Activated naive CD4-positive, alpha-beta T cell treated with anti-CD3 and anti-CD28 coated beads, Interleukin-2, amount 50 U/mL, for 24 hours (primary cell): ENCODE results near the gene SYCN.
A peak's percentile ranks its signal among the peaks of the same experiment; 100 is the strongest.
"Not testable (repeated sequence)": the region's sequence is repeated elsewhere in the genome, so short reads cannot be mapped to it uniquely, and the experiment has no call there.

Source experiments
- H3K27ac Mint-ChIP-seq: one replicate; pipeline ENCODE4 v1.8.0; 2021; ENCODE audit warnings: mild to moderate bottlenecking, mixed read lengths
- H3K27me3 Mint-ChIP-seq: one replicate; pipeline ENCODE4 v1.8.0; 2021; ENCODE audit warnings: mixed read lengths
- H3K36me3 Mint-ChIP-seq: one replicate; pipeline ENCODE4 v1.8.0; 2021; ENCODE audit warnings: mixed read lengths
- H3K4me1 Mint-ChIP-seq: one replicate; pipeline ENCODE4 v1.8.0; 2021; ENCODE audit warnings: mixed read lengths
- H3K4me3 Mint-ChIP-seq: one replicate; pipeline ENCODE4 v1.8.0; 2021; ENCODE audit warnings: mild to moderate bottlenecking, mixed read lengths
- H3K9me3 Mint-ChIP-seq: one replicate; pipeline ENCODE4 v1.8.0; 2021; ENCODE audit warnings: mixed read lengths

SYCN gene

DNA sequence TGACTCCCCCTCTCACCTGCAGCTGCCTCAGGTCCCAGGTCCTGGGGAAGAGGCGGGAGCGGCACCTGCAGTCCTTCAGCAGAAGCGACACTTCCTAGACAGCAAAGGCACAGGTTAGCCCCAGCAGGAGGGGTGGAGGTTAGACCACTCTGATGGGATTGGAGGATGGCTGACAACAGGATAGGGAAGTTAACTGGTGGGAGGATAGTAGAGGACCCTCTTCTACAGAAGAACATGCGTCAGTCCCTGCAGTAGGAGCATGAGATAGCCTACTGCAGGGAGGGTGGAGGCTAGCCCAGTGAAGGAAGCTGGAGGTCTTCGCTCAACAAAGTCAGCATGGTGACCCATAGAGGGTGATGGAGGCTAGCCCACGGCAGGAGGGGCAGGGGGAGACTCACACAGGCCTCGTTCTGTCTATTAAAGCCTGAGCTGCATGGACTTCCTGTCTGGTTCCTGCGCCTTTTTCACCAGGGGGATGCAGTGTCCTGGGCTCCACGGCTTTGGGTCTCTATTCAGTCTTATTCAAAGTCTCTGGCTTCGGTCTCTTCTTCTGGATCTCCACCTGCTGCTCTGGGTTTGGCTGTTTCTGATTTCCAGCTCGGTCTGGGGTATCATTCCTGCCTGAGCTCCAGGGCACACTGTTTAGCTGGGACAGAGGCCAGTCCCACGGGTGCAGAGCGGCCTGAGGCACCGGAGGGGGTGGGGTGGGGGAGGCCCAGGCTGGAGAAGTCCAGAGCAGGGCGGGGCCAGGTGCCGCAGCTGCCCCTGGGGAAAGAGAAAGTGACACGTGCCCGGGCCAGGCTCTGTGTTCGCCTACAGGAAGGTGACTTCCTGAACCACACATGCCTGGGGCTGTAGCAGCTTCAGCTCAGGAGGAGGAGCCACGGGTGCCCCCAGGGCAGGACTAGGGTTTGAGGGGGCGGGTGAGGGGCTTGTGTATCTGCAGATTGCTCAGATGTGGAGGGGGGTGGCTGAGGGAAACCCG, 33.4 kb upstream of the SYCN start:
- H3K9me3 Mint-ChIP-seq, result no peaks in the 10 kb centered on the region
- peak overlapping the region; percentile 95 for H3K27ac Mint-ChIP-seq
- no peaks in the 10 kb centered on the region for H3K36me3 Mint-ChIP-seq
- H3K27me3 Mint-ChIP-seq, result no peaks in the 10 kb centered on the region
- peaks cover 34% of the 10 kb centered on the region for H3K4me1 Mint-ChIP-seq
- peak overlapping the region; percentile 77 for H3K4me3 Mint-ChIP-seq

DNA sequence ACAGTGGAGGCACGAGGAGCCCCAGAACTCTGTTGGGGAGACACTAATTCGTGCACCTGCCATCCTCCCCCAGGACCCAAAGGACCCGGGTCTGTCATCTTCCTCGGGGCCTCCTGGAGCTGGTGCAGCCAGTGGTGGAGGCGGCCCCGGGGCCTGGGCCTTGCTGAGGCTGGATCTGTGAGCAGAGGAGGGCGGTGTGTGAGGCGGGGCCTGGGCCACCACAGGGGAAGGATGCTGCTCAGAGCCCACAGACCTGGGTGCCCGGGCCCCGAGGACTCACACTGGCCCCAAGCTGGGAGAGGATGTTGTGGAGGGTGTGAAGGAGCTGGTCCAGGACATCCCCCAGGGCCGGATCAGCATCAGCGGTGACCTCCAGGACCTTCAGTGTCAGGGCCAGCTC, 32.5 kb upstream of the SYCN start:
- H3K4me1 Mint-ChIP-seq, result peaks cover 34% of the 10 kb centered on the region
- peak overlapping the region; percentile 34 for H3K4me3 Mint-ChIP-seq
- peak overlapping the region; percentile 81 for H3K27ac Mint-ChIP-seq

DNA sequence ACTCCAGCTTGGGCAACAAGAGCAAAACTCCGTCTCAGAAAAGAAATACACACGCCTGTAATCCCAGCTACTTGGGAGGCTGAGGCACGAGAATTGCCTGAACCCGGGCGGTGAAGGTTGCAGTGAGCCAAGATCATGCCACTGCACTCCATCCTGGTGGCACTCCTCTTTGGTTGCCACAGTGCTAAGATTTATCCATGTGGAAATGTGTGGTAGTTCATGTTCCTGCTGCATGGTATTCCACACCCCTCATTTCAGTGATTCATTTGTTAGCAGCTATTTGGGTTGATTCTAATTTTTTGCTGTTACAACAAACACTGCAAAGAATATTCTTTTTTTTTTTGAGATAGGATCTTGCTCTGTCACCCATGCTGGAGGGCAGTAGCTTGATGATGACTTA, 28.6 kb upstream of the SYCN start:
- H3K9me3 Mint-ChIP-seq, result no peaks in the 10 kb centered on the region
- H3K27ac Mint-ChIP-seq, result no peak overlapping the region
- no peaks in the 10 kb centered on the region for H3K36me3 Mint-ChIP-seq
- no peak overlapping the region for H3K4me3 Mint-ChIP-seq
- H3K27me3 Mint-ChIP-seq, result no peaks in the 10 kb centered on the region
- H3K4me1 Mint-ChIP-seq, result peaks cover 19% of the 10 kb centered on the region

More for the DNA sequence above, 32.5 kb upstream of the SYCN start:
- Mint-ChIP-seq H3K36me3 (no peaks in the 10 kb centered on the region), H3K27me3 (no peaks in the 10 kb centered on the region), H3K9me3 (no peaks in the 10 kb centered on the region)

DNA sequence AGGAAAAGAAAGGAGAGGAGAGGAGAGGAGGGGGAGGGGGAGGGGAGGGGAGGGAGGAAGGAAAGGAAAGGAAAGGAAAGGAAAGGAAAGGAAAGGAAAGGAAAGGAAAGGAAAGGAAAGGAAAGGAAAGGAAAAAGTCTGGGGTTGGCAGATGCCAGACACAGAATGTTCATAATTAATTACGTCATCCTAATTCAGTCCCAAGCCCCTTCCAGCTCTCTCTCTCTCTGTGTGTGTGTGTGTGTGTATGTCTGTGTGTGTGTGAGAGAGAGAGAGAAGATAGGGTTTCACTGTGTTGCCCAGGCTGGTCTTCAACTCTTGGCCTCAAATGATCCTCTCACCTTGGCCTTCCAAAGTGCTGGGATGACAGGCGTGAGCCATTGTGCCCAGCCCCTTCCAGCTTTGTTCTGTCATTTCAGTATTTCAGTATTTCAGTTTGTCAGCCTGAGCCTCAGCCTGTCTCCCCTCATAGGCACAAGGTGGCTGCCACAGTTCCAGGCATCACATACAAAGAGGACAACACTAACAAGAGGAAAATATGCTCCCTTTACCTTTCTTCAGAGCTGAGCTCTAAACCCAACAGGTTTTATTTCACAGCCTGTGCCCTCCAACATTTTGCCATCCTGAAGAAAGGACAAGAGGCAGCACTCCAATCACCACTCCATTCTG, 26.2 kb upstream of the SYCN start:
- H3K27me3 Mint-ChIP-seq, result no peaks in the 10 kb centered on the region
- H3K27ac Mint-ChIP-seq, result no peak overlapping the region
- no peak overlapping the region for H3K4me3 Mint-ChIP-seq
- no peaks in the 10 kb centered on the region for H3K4me1 Mint-ChIP-seq
- no peaks in the 10 kb centered on the region for H3K9me3 Mint-ChIP-seq
- peaks cover 2% of the 10 kb centered on the region for H3K36me3 Mint-ChIP-seq

DNA sequence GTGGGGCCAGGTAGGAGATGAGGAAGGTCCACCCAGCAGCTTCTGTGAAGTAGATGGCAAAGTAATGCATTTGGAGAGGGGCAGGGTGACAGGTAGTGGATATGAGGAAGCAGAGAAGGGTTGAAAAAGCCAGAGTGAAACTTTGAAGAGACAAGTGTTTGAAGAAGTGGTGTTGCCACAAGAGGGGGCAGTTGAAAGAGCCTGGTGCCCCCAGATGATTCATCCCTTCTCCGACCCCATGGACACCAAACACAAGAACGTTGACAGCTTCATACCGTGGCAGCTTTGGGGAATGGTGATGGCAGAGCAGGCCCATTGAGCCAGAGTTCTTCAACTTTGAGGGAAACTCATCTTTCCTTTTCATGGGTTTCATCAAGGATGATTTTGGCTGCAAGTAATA, 20.8 kb upstream of the SYCN start:
- Mint-ChIP-seq H3K4me1 (no peaks in the 10 kb centered on the region), H3K36me3 (peaks cover 2% of the 10 kb centered on the region), H3K27me3 (peaks cover 12% of the 10 kb centered on the region), H3K9me3 (no peaks in the 10 kb centered on the region), H3K27ac (no peak overlapping the region), H3K4me3 (no peak overlapping the region)

DNA sequence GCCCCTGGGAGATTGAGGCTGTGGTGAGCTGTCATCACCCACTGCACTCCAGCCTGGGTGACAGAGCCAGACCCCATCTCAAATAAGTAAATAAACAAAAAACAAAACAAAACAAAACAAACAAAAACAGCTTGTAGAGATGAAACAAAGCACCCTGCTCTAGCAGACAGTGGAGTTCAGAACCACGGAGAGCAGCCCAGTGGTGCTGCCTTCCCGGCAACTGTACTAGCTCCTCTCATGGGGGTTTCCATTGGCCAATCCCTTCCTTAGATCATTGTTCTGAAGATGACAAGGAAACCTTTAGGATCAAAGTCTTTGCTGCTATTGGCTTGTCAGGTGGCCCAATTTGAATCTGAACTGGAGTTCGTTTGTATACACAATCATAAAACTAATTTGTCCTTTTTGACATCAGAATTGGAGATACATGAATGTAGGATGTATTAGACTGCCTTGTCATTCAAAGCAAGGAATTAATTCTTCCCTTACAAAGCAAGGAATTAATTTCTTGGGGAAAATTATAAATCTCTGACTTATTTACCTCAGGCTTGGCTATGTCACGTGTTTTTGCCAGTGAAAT, 19.7 kb upstream of the SYCN start:
- H3K4me1 Mint-ChIP-seq, result no peaks in the 10 kb centered on the region
- peaks cover 16% of the 10 kb centered on the region for H3K27me3 Mint-ChIP-seq
- H3K27ac Mint-ChIP-seq, result no peak overlapping the region
- peaks cover 2% of the 10 kb centered on the region for H3K36me3 Mint-ChIP-seq
- H3K4me3 Mint-ChIP-seq, result no peak overlapping the region
- H3K9me3 Mint-ChIP-seq, result no peaks in the 10 kb centered on the region

DNA sequence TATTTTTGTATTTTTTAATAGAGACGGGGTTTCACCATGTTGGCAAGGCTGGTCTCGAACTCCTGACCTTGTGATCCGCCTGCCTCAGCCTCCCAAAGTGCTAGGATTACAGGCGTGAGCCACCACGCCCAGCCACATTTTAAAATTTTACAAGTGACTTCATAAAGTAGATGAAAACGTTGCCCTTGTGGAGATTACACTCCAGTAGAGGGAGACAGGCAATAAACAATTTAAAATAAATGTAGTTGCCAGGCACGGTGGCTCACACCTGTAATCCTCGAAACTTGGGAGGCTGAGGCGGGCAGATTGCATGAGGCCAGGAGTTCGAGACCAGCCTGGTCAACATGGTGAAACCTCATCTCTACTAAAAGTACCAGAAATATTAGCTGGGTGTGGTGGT, 15.0 kb upstream of the SYCN start:
- H3K27ac Mint-ChIP-seq, H3K9me3 Mint-ChIP-seq, H3K4me3 Mint-ChIP-seq, H3K4me1 Mint-ChIP-seq, H3K36me3 Mint-ChIP-seq: not testable (repeated sequence)
- peaks cover 14% of the 10 kb centered on the region for H3K27me3 Mint-ChIP-seq

DNA sequence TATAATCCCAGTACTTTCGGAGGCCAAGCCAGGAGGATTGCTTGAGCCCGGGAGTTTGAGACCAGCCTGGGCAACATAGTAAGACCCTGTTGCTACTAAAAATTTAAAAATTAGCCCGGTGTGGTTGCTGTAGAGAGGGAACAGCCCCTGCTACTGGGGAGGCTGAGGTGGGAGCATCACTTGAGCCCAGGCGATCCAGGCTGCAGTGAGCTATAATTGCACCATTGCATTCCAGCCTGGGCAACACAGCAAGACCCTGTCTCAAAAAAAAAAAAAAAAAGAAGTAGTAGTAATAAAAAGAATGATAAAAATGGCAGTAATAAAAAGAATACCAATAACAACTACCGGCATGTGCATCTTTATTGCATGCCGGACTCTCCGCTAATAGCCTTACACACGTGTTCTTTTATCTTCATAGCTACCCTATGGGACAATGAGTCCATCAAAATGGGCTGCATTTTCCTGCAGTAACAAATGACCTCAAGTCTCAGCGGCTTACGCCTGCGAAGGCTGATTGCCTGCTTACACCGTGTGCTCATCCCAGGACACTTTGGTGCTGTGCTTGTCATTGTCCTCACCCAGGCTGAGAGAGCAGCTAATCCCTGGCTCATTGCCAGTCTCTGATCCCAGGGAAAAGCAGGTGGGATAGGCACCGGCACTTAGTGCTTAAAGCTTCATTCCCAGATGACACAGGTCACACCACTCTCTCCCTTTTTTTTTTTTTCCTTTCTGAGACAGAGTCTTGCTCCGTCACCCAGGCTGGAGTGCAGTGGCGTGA, 14.4 kb upstream of the SYCN start:
- Mint-ChIP-seq H3K4me1 (no peaks in the 10 kb centered on the region), H3K27ac (peak overlapping the region; percentile 30), H3K27me3 (peaks cover 12% of the 10 kb centered on the region), H3K9me3 (no peaks in the 10 kb centered on the region), H3K36me3 (no peaks in the 10 kb centered on the region), H3K4me3 (no peak overlapping the region)

DNA sequence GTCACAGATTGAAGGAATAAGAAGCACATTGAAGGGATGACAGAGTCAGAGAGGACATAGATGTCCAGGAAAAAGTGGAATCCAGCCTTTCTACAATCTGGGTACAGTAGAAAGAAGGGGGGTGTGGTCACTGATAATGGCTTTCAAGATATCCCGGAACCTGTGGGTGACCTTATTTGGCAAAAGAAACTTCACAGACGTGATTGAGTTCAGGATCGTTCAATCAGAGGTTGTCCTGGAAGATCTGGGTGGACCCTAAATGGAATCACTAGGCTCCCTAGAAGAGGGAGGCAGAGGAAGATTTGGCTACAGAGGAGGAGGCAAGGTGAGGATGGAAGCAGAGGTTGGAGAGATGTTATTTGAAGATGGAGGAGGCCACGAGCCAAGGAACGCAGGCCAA, 13.0 kb upstream of the SYCN start:
- no peak overlapping the region for H3K27ac Mint-ChIP-seq
- no peaks in the 10 kb centered on the region for H3K4me1 Mint-ChIP-seq
- H3K27me3 Mint-ChIP-seq, result peaks cover 11% of the 10 kb centered on the region
- H3K36me3 Mint-ChIP-seq, result no peaks in the 10 kb centered on the region
- no peaks in the 10 kb centered on the region for H3K9me3 Mint-ChIP-seq
- no peak overlapping the region for H3K4me3 Mint-ChIP-seq

DNA sequence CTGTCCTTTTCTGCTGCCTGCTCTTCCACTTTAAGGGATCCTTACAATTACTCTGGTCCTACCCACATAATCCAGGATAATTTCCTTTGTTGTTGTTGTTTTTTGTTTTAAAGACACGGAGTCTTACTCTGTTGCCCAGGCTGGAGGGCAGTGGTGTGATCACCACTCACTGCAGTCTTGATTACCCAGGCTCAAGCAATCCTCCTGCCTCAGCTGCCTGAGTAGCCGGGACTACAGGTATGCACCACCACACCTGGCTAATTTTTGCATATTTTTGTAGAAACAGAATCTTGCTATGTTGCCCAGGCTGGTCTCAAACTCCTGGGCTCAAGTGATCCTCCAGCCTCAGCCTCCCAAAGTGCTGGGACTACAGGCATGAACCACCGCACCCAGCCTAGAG, 11.3 kb upstream of the SYCN start:
- H3K27ac Mint-ChIP-seq, H3K36me3 Mint-ChIP-seq, H3K4me3 Mint-ChIP-seq, H3K4me1 Mint-ChIP-seq, H3K9me3 Mint-ChIP-seq, H3K27me3 Mint-ChIP-seq: not testable (repeated sequence)

DNA sequence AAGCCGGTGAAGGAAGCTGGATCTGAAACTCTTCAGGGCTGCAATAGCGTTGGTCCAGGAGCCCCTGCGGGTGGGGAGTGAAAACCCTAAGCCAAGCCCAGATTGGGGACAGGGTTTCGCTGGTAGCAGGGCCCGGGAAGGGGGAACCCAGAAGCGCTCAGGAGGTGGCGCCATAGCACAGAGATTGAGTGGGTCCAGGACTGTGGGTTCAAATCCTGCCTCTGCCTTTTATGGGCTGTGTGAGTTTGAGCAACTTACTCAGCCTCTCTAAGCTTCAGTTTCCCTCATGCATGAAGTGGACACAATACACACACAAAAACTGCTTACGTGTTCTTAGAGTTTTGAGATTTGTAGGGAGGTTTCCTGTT, 8.3 kb upstream of the SYCN start:
- no peak overlapping the region for H3K27ac Mint-ChIP-seq
- no peaks in the 10 kb centered on the region for H3K36me3 Mint-ChIP-seq
- no peaks in the 10 kb centered on the region for H3K4me1 Mint-ChIP-seq
- peaks cover 2% of the 10 kb centered on the region for H3K27me3 Mint-ChIP-seq
- no peaks in the 10 kb centered on the region for H3K9me3 Mint-ChIP-seq
- no peak overlapping the region for H3K4me3 Mint-ChIP-seq

DNA sequence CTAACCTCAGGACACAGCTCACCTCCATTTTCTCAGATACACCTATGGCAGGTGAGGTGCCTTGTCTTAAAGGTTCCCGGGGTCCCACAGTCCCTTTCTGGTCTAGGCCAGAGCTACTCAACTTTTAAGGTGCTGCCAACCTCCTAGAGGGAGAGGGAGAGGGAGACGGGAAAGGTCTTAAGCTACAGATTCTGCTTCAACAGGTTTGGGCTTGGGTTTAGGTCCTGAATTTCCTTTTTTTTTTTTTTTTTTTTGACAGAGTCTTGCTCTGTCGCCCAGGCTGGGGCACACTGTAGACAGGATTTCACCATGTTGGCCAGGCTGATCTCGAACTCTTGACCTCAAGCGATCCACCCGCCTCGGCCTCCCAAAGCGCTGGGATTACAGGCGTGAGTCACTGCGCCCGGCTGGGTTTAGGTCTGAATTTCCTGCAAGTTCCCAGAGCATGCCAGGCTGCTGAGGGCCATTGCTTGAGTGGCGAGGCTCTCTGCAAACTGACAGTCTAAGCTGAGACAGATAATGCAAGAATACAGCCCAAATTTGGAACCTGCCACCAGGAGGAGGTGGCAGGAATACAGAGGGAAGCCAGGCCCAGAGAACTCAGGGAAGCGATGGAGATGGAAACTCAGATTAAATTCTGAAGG, 7.8 kb upstream of the SYCN start:
- H3K36me3 Mint-ChIP-seq, result no peaks in the 10 kb centered on the region
- H3K4me3 Mint-ChIP-seq, result no peak overlapping the region
- H3K27ac Mint-ChIP-seq, result no peak overlapping the region
- H3K9me3 Mint-ChIP-seq, result no peaks in the 10 kb centered on the region
- no peaks in the 10 kb centered on the region for H3K27me3 Mint-ChIP-seq
- no peaks in the 10 kb centered on the region for H3K4me1 Mint-ChIP-seq

DNA sequence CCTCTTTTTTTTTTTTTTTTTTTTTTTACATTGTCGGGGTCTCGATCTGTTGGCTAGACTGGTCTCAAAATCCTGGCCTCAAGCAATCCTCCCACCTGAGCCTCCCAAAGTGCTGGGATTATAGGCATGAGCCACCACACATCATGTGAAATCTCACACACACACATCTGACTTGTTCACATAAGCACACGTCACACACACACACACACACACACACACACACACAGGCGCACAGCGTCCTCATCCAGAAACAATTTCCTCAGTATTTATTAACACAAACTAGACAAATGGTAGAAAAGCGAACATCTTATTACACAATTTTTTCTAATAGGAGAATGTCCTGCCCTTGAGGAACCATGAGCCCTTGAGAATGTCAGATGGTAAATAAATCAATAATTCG, 5.1 kb upstream of the SYCN start:
- H3K27ac Mint-ChIP-seq, result no peak overlapping the region
- H3K27me3 Mint-ChIP-seq, result peaks cover 5% of the 10 kb centered on the region
- no peaks in the 10 kb centered on the region for H3K4me1 Mint-ChIP-seq
- no peaks in the 10 kb centered on the region for H3K9me3 Mint-ChIP-seq
- H3K4me3 Mint-ChIP-seq, result no peak overlapping the region
- H3K36me3 Mint-ChIP-seq, result no peaks in the 10 kb centered on the region

DNA sequence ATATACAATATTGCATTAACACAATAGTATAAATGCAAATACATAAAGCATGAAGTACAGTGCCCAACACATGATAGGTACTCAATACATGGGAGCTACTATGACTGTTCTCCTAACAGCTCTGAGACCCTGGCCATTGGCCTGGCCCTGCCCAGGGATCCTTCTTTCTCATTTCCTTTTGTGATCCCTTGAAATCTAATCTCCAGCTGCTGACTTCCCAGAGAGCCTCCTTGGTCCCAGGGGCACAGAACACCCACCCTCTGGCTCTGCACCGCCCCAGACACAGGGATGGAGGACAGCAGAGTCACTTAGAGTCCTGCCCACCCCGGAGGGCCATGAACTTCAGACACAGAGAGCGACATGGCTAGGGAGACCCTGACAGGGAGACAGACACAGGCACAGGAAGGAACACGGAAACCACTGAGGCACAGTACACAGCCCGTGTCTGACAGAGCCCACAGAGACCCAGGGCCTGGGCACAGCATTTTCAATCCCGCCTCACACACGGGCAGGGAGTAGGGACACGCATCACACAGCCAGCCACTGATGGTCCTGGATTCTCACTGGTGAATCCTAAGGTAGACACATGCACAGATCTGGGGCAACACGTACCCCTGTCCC, 4.2 kb upstream of the SYCN start:
- no peaks in the 10 kb centered on the region for H3K9me3 Mint-ChIP-seq
- no peaks in the 10 kb centered on the region for H3K36me3 Mint-ChIP-seq
- H3K27me3 Mint-ChIP-seq, result peaks cover 10% of the 10 kb centered on the region
- H3K4me3 Mint-ChIP-seq, result no peak overlapping the region
- no peaks in the 10 kb centered on the region for H3K4me1 Mint-ChIP-seq
- H3K27ac Mint-ChIP-seq, result no peak overlapping the region

DNA sequence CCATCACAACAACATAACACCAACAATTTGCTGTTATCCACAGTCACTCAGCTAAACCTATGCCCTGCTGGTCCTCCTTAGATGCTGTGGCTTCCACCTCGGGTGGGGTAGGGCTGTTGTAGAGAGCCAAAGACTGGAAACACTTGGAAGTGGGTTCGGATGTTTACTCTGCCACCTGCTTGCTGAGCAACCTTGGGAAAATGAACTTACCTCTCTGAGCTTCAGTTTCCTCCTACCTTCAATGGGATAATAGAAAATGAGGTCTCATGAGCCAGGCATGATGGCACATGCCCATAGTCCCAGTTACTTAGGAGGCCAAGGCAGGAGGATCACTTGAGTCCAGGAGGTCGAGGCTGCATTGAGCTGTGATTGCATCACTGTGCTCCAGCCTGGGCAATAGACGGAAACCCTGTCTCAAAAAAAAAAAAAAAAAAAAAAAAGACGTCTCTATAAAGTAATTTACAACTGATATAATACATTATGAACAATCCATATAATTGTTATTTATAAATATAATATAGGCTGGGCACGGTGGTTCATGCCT, 3.3 kb upstream of the SYCN start:
- Mint-ChIP-seq H3K9me3 (no peaks in the 10 kb centered on the region), H3K27me3 (peaks cover 15% of the 10 kb centered on the region), H3K27ac (no peak overlapping the region), H3K36me3 (no peaks in the 10 kb centered on the region), H3K4me3 (no peak overlapping the region), H3K4me1 (no peaks in the 10 kb centered on the region)
